NCI-H2029 treated with DMSO at 0.1 percent for 48 hours (cell line): ENCODE measurements around the gene MACROD1.

Experiments used
- DNase-seq: peaks from one replicate; lab custom pipeline; 2025; lab: John Stamatoyannopoulos, UW

Gene MACROD1

GRCh38 chr11:64165842-64166635, at the start of gene MACROD1:
MACROD1 (minus strand) TSS chr11:64166113; CDS start chr11:64165994, 119 bp downstream.
- peak; percentile 45 for DNase-seq

- DNase-seq, result no peak
These were observed 45.4 kb upstream of the MACROD1 start for GRCh38 chr11:64211181-64211872.

GRCh38 chr11:64210301-64211020, 44.5 kb upstream of the MACROD1 start:
- DNase-seq, result no peak

- no peak for DNase-seq
These were observed 43.6 kb upstream of the MACROD1 start for GRCh38 chr11:64209563-64209843.

GRCh38 chr11:64208796-64209562, 43.1 kb upstream of the MACROD1 start:
- DNase-seq, result no peak

- DNase-seq, result no peak
These were observed 42.3 kb upstream of the MACROD1 start for GRCh38 chr11:64208086-64208795.

GRCh38 chr11:64207256-64208085, 41.6 kb upstream of the MACROD1 start:
- no peak for DNase-seq

- no peak for DNase-seq
These were observed 40.7 kb upstream of the MACROD1 start, which contains the start of gene FERMT3 for GRCh38 chr11:64206457-64207255. FERMT3 (plus strand) TSS chr11:64206721; CDS start chr11:64207365, 644 bp downstream.

GRCh38 chr11:64204464-64204989, 38.6 kb upstream of the MACROD1 start:
- peak; percentile 88 for DNase-seq

GRCh38 chr11:64204080-64204440, 38.1 kb upstream of the MACROD1 start:
- DNase-seq, result no peak

GRCh38 chr11:64203421-64204079, 37.6 kb upstream of the MACROD1 start:
- DNase-seq, result no peak

- no peak for DNase-seq
These were observed 37.1 kb upstream of the MACROD1 start for GRCh38 chr11:64202992-64203391.

- DNase-seq, result no peak
These were observed 35.6 kb upstream of the MACROD1 start for GRCh38 chr11:64201543-64201942.

GRCh38 chr11:64198511-64198910, 32.6 kb upstream of the MACROD1 start:
- no peak for DNase-seq

GRCh38 chr11:64196626-64197025, 30.7 kb upstream of the MACROD1 start:
- no peak for DNase-seq

GRCh38 chr11:64192434-64192833, 26.5 kb upstream of the MACROD1 start:
- no peak for DNase-seq

GRCh38 chr11:64186492-64187165, 20.7 kb upstream of the MACROD1 start:
- no peak for DNase-seq
